GM21381 (cell line): ENCODE measurements around the gene KIF3A.

Source experiments
- ATAC-seq: cut with Tn5 transposase; IDR thresholded peaks from one replicate; pipeline ENCODE4 v1.9.1; 2021; ENCODE audit warnings: mild to moderate bottlenecking, moderate library complexity; ENCODE audit not compliant: unreplicated experiment

KIF3A gene

GRCh38 chr5:132679717-132680380 is 57.5 kb downstream of the KIF3A start:
- no peak for ATAC-seq

- ATAC-seq, result no peak
Observed at GRCh38 chr5:132679166-132679565, 58.2 kb downstream of the KIF3A start.

- ATAC-seq, result no peak
Observed at GRCh38 chr5:132678735-132679134, 58.6 kb downstream of the KIF3A start.

- ATAC-seq, result no peak
Observed at GRCh38 chr5:132677682-132678400, 59.5 kb downstream of the KIF3A start.

- no peak for ATAC-seq
Observed at GRCh38 chr5:132677191-132677590, 60.2 kb downstream of the KIF3A start.

GRCh38 chr5:132675936-132676689 is 61.2 kb downstream of the KIF3A start:
- no peak for ATAC-seq

GRCh38 chr5:132674671-132675506 is 62.5 kb downstream of the KIF3A start:
- ATAC-seq, result peak; percentile 82

DNA sequence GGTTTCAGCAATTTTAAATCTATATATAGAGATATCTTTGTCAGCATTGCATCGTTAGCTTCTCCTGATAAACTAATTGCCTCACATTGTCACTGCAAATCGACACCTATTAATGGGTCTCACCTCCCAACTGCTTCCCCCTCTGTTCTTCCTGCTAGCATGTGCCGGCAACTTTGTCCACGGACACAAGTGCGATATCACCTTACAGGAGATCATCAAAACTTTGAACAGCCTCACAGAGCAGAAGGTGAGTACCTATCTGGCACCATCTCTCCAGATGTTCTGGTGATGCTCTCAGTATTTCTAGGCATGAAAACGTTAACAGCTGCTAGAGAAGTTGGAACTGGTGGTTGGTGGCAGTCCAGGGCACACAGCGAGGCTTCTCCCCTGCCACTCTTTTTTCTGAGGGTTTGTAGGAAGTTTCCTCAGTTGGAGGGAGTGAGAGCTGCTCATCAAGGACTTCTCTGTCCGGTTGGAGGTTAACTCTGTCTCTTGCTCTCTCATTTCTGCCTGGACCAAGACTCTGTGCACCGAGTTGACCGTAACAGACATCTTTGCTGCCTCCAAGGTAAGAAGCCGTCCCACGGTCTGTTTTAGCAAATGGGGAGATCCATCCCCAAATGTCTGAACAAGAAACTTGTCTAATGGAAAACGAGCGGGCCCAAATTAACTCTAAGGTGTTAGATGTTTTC is 63.3 kb downstream of the KIF3A start, which contains the start of gene IL4:
Gene IL4 (plus strand): TSS at position 51 of the 692 bp plus-strand sequence. CDS start 62 bp downstream, at position 113.
- ATAC-seq, result no peak

DNA sequence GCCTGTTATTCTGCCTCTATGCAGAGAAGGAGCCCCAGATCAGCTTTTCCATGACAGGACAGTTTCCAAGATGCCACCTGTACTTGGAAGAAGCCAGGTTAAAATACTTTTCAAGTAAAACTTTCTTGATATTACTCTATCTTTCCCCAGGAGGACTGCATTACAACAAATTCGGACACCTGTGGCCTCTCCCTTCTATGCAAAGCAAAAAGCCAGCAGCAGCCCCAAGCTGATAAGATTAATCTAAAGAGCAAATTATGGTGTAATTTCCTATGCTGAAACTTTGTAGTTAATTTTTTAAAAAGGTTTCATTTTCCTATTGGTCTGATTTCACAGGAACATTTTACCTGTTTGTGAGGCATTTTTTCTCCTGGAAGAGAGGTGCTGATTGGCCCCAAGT is 63.9 kb downstream of the KIF3A start:
- ATAC-seq, result no peak

- ATAC-seq, result no peak
Observed at GRCh38 chr5:132671000-132671399, 66.3 kb downstream of the KIF3A start.

GRCh38 chr5:132669966-132670882 is 67.1 kb downstream of the KIF3A start:
- ATAC-seq, result no peak

- no peak for ATAC-seq
Observed at GRCh38 chr5:132669455-132669820, 67.9 kb downstream of the KIF3A start.

- no peak for ATAC-seq
Observed at GRCh38 chr5:132668706-132669454, 68.5 kb downstream of the KIF3A start.

DNA sequence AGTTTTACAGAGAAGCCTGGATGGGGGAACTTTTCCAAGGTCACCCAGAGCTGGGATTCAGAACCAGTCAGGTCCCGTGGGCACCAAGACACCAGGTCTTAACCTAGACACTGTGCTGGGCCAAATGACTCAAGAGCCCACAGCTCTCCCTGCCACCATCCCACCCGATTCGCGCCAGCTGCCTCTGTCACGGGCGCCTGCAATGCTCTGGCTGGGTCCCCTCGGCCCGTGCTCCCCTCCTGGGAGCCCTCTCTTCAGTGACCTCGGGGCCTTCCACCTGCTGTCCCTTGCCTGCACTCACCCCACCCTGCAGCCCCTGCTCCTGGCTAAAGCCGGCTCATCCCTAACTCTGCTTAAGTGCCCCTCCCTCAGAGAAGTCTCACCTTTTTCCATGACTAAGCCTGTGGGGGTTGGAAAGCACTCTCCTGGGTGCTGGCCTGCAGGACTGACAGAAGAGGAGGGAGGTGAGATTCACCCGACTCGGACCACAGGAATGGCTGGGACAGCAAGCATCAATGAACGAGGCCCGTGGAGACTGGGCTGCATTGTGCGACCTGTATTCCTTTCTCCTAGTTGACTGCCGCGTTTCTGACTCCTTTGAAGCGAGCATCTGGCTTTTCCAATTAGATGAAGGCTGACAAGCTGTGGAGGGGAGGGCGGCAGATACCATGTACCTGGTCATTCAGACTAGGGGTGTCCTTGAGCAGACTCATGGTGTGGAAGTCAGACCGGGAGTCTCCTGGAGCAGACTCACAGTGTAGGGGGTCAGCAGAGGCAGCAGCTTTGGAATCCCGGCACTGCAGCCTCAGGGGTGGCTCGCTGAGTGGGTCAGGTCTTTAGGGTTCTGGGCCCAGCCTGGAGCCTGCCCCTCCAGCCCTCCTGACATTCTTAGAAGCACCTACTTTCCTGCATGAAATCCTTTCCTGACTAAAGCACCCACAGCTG is 69.3 kb downstream of the KIF3A start:
- no peak for ATAC-seq

DNA sequence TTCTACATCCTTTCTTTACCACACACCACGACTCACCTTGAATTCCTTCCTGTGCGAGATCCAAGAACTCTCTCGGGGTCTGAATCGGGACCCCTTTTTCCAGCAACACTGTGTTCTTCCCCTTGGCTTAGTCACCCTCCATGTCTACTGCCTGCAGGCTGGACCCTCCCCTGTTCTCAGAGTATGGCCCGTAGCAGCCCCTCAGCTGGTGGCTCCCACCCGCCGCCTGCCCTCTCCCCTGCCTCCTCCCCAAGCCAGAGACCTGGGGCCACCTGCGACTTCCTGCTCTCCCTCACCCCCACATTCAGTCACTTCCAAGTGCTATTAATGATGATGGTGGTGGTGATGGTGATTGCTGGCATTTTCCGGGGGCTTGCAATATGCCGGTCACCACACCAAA is 70.0 kb downstream of the KIF3A start:
- no peak for ATAC-seq

- ATAC-seq, result no peak
Observed at GRCh38 chr5:132666310-132667123, 70.8 kb downstream of the KIF3A start.
